ENCODE results near the gene PIK3C3. TPM values are rescaled to one million over a fixed set of nuclear protein-coding genes. Genes with fewer than 3 reads are reported as not detected.
"Not testable (repeated sequence)": the region's sequence is repeated elsewhere in the genome, so short reads cannot be mapped to it uniquely, and the experiment has no call there.

PIK3C3 gene
- total RNA-seq, 1 donor, result 72.3 TPM

GRCh38 chr18:41977233-41977632 lies 22.2 kb downstream of the PIK3C3 start:
- no peak overlapping the region for H3K4me3 ChIP-seq (ENCODE audit: low read length)
- no peaks in the 10 kb centered on the region for H3K27me3 ChIP-seq (ENCODE audit: insufficient read depth, low read length)
- H3K4me1 ChIP-seq (ENCODE audit: insufficient read depth, low read length), result no peaks in the 10 kb centered on the region
- H3K9me3 ChIP-seq (ENCODE audit: low read depth, low read length), result no peaks in the 10 kb centered on the region

- Histone ChIP-seq H3K4me3 (ENCODE audit: low read length) (no peak overlapping the region), H3K27me3 (ENCODE audit: insufficient read depth, low read length) (no peaks in the 10 kb centered on the region), H3K4me1 (ENCODE audit: insufficient read depth, low read length) (no peaks in the 10 kb centered on the region), H3K9me3 (ENCODE audit: low read depth, low read length) (no peaks in the 10 kb centered on the region)
Observed at GRCh38 chr18:41982942-41983660, 28.1 kb downstream of the PIK3C3 start.

DNA sequence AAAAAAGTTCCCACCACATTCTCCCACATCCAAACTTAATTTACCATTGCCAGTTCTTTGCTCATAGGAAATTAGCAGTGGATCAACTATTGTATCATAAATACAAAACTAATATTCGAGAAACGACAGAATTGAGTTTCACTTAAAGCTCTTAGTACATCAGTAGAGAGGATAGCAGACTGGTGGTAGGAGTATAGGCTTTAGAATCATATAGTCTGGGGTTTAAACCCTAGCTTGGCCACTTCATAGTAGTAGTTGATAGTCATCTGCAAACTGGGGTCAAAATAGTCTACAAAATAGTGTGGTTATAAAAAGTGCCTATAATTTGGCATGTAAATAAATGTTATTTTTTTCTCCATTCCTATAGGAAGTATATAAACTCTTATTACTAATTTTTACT lies 30.9 kb downstream of the PIK3C3 start:
- Histone ChIP-seq H3K4me3 (ENCODE audit: low read length) (no peak overlapping the region), H3K27me3 (ENCODE audit: insufficient read depth, low read length) (no peaks in the 10 kb centered on the region), H3K9me3 (ENCODE audit: low read depth, low read length) (no peaks in the 10 kb centered on the region), H3K4me1 (ENCODE audit: insufficient read depth, low read length) (no peaks in the 10 kb centered on the region)

DNA sequence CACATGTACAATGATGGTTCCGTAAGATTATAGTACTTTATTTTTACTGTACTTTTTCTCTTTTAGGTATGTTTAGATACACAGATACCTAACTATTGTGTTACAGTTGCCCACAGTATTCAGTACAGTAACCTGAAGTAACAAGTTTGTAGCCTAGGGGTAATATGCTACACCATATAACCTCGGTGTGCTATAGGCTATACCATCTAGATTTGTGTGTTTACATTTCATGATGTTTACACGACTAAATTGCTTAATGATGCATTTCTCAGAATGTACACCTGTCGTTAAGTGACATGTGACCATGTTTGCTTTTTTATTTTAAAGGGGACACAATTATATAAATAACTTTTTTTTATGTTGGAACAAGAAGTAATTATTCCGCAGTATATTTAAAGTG lies 34.5 kb downstream of the PIK3C3 start:
- H3K27me3 ChIP-seq (ENCODE audit: insufficient read depth, low read length), result no peaks in the 10 kb centered on the region
- H3K4me1 ChIP-seq (ENCODE audit: insufficient read depth, low read length), result no peaks in the 10 kb centered on the region
- H3K9me3 ChIP-seq (ENCODE audit: low read depth, low read length), result no peaks in the 10 kb centered on the region
- H3K4me3 ChIP-seq (ENCODE audit: low read length), result no peak overlapping the region

GRCh38 chr18:41992066-41992465 lies 37.0 kb downstream of the PIK3C3 start:
- Histone ChIP-seq H3K4me1 (ENCODE audit: insufficient read depth, low read length) (no peaks in the 10 kb centered on the region), H3K9me3 (ENCODE audit: low read depth, low read length) (no peaks in the 10 kb centered on the region), H3K4me3 (ENCODE audit: low read length) (no peak overlapping the region), H3K27me3 (ENCODE audit: insufficient read depth, low read length) (no peaks in the 10 kb centered on the region)

DNA sequence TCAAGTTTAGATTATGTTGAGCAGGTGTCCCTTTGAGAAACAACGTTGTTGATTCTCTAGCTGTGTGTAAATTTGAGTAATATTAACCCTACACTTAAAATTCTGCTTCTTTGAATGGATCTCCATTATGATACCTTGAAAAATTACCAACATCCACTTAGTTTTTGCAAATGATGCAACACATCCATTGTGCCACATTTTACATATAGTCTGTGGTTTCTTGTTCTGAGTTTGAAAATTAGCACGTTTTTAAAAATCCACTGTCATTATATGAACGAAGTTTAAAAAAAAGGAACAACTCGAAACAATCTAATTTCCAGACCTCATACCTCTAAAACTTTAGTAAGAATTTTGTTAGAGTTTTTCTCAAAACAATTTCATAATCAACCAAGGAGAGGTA lies 37.7 kb downstream of the PIK3C3 start:
- H3K9me3 ChIP-seq (ENCODE audit: low read depth, low read length), result no peaks in the 10 kb centered on the region
- H3K4me3 ChIP-seq (ENCODE audit: low read length), result no peak overlapping the region
- H3K4me1 ChIP-seq (ENCODE audit: insufficient read depth, low read length), result no peaks in the 10 kb centered on the region
- H3K27me3 ChIP-seq (ENCODE audit: insufficient read depth, low read length), result no peaks in the 10 kb centered on the region

DNA sequence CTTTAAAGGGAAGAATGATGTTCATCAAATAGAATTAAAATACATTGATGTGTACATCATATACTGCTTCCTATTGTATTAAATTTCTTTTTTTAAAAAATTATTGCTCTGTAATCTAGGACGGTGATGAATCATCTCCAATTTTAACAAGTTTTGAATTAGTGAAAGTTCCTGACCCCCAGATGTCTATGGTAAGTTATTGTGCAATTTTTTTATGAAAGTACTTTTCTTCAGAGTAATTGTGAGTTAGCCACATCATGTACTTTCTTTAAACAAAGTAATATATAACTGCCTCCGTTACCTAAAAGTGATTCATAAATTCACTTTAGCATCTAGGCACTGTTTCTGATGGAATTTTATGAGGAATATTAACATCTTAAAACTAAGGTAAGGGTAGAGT lies 38.1 kb downstream of the PIK3C3 start:
- no peak overlapping the region for H3K4me3 ChIP-seq (ENCODE audit: low read length)
- H3K4me1 ChIP-seq (ENCODE audit: insufficient read depth, low read length), result no peaks in the 10 kb centered on the region
- no peaks in the 10 kb centered on the region for H3K27me3 ChIP-seq (ENCODE audit: insufficient read depth, low read length)
- H3K9me3 ChIP-seq (ENCODE audit: low read depth, low read length), result no peaks in the 10 kb centered on the region

DNA sequence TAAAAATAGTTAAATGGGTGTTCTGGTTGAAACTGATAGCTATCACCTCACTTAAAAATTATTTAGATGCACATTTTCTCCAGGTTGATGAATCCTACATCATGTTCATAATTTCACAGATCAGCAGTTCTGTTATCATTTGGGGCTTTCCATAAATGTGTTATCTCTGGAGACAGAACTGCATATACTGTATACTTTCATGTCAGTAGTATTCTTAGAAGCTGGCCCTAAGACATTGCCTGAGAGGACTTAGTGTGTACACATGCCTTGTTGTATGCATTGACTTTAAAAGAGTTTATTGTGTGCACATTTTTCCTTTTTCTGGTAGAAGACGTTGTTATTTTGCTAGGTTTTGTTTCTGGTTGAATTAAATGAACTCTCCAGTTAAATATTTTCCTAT lies 41.0 kb downstream of the PIK3C3 start:
- H3K27me3 ChIP-seq (ENCODE audit: insufficient read depth, low read length), result no peaks in the 10 kb centered on the region
- H3K4me3 ChIP-seq (ENCODE audit: low read length), result no peak overlapping the region

DNA sequence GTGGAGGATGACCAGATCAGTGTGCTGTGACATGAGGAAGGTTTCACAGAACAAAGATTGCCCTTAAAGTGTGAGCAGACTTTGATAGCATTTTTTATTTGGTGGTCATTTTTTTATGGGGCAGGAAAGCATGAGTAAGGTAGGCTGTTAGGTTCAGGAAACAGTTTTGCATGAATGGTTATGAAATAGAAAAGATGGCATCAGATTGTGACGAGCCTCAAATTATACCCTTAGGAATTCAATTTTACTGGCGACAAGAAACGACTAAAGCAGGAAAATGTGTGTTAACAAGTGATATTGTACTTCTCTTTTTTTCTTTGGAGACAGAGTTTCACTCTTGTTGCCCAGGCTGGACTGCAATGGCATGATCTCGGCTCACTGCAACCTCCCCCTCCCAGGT lies 44.7 kb downstream of the PIK3C3 start:
- Histone ChIP-seq H3K9me3 (ENCODE audit: low read depth, low read length) (no peaks in the 10 kb centered on the region), H3K4me1 (ENCODE audit: insufficient read depth, low read length) (no peaks in the 10 kb centered on the region), H3K27me3 (ENCODE audit: insufficient read depth, low read length) (no peaks in the 10 kb centered on the region), H3K4me3 (ENCODE audit: low read length) (no peak overlapping the region)

More for the DNA sequence above, 41.0 kb downstream of the PIK3C3 start:
- Histone ChIP-seq H3K4me1 (ENCODE audit: insufficient read depth, low read length) (no peaks in the 10 kb centered on the region), H3K9me3 (ENCODE audit: low read depth, low read length) (no peaks in the 10 kb centered on the region)

DNA sequence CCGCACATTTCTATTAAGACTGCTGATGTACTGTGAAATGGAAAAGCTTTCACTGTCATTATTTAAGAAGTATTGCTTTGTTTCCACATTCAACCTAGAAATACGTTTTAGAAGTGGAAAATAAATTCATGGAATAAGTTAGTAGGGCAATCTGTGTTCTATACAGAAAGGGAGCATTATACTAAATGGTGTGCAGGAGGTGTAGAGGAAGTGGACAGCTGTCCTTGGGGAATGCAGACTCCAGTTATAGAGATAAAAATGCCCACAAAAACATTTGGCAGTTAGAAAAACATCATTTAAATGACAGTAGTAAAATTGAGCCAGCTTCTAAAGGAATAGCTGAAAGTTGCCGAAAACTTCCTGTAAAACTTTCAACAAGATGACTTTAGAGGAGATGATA lies 46.8 kb downstream of the PIK3C3 start:
- Histone ChIP-seq H3K4me1 (ENCODE audit: insufficient read depth, low read length) (no peaks in the 10 kb centered on the region), H3K4me3 (ENCODE audit: low read length) (no peak overlapping the region), H3K9me3 (ENCODE audit: low read depth, low read length) (no peaks in the 10 kb centered on the region), H3K27me3 (ENCODE audit: insufficient read depth, low read length) (no peaks in the 10 kb centered on the region)

GRCh38 chr18:42004653-42005052 lies 49.6 kb downstream of the PIK3C3 start:
- Histone ChIP-seq H3K4me1 (ENCODE audit: insufficient read depth, low read length) (no peaks in the 10 kb centered on the region), H3K9me3 (ENCODE audit: low read depth, low read length) (no peaks in the 10 kb centered on the region), H3K4me3 (ENCODE audit: low read length) (no peak overlapping the region), H3K27me3 (ENCODE audit: insufficient read depth, low read length) (no peaks in the 10 kb centered on the region)

- Histone ChIP-seq H3K9me3 (ENCODE audit: low read depth, low read length) (no peaks in the 10 kb centered on the region), H3K4me3 (ENCODE audit: low read length) (no peak overlapping the region), H3K27me3 (ENCODE audit: insufficient read depth, low read length) (no peaks in the 10 kb centered on the region), H3K4me1 (ENCODE audit: insufficient read depth, low read length) (peaks cover 7% of the 10 kb centered on the region)
Observed at GRCh38 chr18:42005782-42006181, 50.7 kb downstream of the PIK3C3 start.

DNA sequence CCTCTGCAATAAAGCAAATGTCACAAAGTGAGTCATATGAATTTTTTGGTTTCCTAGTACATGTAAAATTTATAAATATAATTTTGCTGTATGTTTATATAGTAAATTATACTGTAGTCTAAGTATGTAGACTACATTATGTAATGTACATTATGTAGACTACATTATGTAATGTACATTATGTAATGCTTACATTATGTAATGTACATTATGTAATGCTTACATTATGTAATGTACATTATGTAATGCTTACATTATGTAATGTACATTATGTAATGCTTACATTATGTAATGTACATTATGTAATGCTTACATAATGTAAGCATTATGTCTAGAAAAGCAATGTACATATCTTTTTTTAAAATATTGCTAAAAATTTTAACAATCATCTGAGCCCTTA lies 54.4 kb downstream of the PIK3C3 start:
- not testable (repeated sequence) for H3K27me3 ChIP-seq (ENCODE audit: insufficient read depth, low read length); H3K9me3 ChIP-seq (ENCODE audit: low read depth, low read length); H3K4me3 ChIP-seq (ENCODE audit: low read length); H3K4me1 ChIP-seq (ENCODE audit: insufficient read depth, low read length)

- Histone ChIP-seq H3K4me3 (ENCODE audit: low read length) (no peak overlapping the region), H3K4me1 (ENCODE audit: insufficient read depth, low read length) (peaks cover 7% of the 10 kb centered on the region), H3K9me3 (ENCODE audit: low read depth, low read length) (no peaks in the 10 kb centered on the region), H3K27me3 (ENCODE audit: insufficient read depth, low read length) (no peaks in the 10 kb centered on the region)
Observed at GRCh38 chr18:42011053-42011452, 56.0 kb downstream of the PIK3C3 start.

GRCh38 chr18:42018831-42019230 lies 63.8 kb downstream of the PIK3C3 start:
- Histone ChIP-seq H3K4me1 (ENCODE audit: insufficient read depth, low read length) (no peaks in the 10 kb centered on the region), H3K9me3 (ENCODE audit: low read depth, low read length) (no peaks in the 10 kb centered on the region), H3K4me3 (ENCODE audit: low read length) (no peak overlapping the region), H3K27me3 (ENCODE audit: insufficient read depth, low read length) (no peaks in the 10 kb centered on the region)

DNA sequence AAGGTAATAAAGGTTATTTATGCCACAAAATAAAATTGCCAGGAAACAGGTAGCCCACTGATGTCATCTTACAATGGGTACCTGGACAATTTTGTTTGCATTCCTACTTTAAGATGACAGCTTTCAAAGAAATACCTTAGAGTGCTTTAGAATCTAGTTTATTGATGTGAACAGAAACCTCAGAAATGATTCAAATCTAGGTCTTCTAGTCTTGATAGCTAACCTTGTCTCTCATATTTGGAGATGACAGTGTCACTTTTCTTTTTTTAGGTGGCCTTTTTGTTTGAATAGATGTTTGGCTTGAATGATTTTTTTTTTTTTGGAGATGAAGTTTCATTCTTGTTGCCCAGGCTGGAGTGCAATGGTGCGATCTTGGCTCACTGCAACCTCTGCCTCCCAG lies 69.1 kb downstream of the PIK3C3 start:
- H3K4me3 ChIP-seq (ENCODE audit: low read length), result no peak overlapping the region
- no peaks in the 10 kb centered on the region for H3K27me3 ChIP-seq (ENCODE audit: insufficient read depth, low read length)
- H3K4me1 ChIP-seq (ENCODE audit: insufficient read depth, low read length), result no peaks in the 10 kb centered on the region
- H3K9me3 ChIP-seq (ENCODE audit: low read depth, low read length), result no peaks in the 10 kb centered on the region
